Left forelimb (tissue), 1 donor: ENCODE results near the gene MSH4.
"Not testable (repeated sequence)": the region's sequence is repeated elsewhere in the genome, so short reads cannot be mapped to it uniquely, and the experiment has no call there.

ENCODE experiments used
- DNase-seq: peaks from one replicate; pipeline ENCODE4 v3.0.0-alpha.2; 2018; ENCODE audit warnings: low spot score

MSH4 gene

DNA sequence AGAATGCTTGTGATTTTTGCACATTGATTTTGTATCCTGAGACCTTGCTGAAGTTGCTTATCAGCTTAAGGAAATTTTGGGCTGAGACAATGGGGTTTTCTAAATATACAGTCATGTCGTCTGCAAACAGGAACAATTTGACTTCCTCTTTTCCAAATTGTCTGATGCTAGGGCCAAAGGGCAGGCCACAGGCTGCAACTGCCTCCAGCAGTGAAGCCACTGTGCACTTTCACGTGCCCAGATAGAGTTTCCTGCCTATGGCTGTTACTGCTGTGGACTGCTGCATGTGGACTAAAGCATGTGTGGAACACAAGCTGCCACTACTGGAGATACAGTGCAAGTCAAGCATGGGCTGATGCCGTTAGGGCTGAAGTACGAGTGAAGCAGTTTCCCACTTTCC is 146.4 kb downstream of the MSH4 start:
- not testable (repeated sequence) for DNase-seq

DNA sequence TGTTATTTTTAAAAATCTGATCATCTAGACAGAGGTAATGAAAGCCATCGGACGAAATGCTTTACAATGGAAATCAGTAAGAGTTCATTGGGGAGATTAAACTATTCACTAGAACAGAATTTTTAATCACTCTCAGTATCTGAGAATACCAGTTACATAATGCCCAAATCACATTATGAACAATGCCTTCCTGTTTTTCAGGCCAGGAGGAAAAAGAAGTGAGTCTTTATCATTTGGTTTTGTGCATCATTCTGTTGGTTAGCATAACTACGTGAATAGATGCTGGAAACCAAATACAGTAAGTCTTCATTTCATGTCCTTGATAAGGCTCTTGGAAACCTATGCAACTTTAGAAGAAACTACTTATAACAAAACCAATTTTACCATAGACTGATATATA is 153.5 kb downstream of the MSH4 start:
- no peak for DNase-seq

DNA sequence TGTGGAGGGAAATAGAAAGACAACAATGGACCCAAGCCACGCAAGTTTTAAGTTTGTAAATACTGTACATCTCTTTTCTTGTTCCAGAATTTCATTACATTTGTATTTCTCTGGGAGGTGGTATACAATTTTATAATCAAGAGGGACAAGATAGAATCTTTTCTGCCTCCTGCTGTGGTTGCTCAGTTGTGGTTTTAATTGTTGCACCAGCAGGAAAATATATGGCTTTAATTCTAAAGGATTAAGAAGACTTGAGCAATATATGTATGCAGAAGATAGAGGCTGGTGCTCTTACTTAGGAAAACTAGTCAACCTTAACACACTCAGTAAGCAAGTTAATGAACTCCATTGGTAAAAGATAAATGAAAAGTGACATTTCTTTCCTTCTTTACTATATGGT is 155.3 kb downstream of the MSH4 start:
- no peak for DNase-seq

DNA sequence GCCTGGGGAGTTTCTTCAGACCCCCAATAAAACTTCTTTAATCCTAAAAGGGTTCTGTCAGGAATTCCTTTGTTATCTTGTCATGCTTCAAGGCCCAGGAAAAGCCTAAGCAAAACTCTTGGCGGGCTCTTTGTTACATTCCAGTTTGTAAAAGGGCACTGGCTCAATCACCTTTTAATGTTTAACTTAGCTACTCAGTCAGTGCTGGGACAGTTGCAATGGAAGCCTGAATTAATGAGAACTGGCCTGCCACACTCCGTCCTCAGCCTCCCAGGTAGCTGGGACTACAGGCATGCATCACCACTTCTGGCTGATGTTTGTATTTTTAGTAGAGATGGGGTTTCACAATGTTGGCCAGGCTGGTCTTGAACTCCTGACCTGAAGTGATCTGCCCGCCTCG is 156.8 kb downstream of the MSH4 start:
- no peak for DNase-seq

DNA sequence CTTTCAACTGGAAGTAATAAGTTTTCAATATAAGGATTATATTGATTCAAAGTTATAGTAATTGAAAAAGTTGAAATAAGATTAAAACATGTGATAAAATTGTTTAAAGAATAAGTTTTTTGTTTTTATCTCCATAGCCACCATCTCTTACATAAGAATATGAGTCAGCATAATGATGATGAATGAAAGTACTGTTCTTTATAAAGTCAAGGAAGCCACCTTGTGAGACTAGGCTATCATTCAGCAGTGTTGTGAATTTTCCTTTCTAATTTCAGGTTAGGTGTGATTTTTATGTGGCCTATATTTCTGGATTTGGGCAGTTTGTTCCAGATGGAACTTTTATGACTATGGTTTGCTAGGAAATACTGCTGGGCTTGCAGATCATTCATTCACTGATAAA is 157.9 kb downstream of the MSH4 start:
- no peak for DNase-seq
